HG03064 (cell line): ENCODE data around the gene RNF13.
"Not testable (repeated sequence)": the region's sequence is repeated elsewhere in the genome, so short reads cannot be mapped to it uniquely, and the experiment has no call there.

Source experiments
- ATAC-seq: cut with Tn5 transposase; IDR thresholded peaks from one replicate; pipeline ENCODE4 v1.9.1; 2021; ENCODE audit warnings: low read depth; ENCODE audit not compliant: unreplicated experiment

The RNF13 gene

GRCh38 chr3:149981979-149982378 lies 169.0 kb downstream of the RNF13 start:
- ATAC-seq = not testable (repeated sequence)

DNA sequence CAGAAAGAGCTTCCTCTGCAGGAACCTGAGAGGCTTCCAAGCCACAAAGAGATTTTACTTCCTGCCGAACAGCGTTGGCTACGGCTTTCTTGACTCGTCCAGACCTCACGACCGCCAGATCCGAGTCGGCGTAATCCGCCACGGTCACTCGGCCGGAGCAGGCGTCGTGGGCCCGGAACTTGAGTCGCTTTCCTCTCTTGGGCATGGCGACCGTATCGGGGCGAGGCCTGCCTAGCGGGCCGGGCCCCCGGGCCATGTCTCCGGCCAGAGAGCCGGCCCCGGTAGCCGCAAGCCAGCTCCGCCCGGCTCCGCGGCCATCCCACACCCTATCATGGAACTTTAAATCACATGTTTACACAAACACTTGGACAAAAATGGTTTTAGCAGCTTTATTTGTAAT lies 170.0 kb downstream of the RNF13 start:
- ATAC-seq = not testable (repeated sequence)

DNA sequence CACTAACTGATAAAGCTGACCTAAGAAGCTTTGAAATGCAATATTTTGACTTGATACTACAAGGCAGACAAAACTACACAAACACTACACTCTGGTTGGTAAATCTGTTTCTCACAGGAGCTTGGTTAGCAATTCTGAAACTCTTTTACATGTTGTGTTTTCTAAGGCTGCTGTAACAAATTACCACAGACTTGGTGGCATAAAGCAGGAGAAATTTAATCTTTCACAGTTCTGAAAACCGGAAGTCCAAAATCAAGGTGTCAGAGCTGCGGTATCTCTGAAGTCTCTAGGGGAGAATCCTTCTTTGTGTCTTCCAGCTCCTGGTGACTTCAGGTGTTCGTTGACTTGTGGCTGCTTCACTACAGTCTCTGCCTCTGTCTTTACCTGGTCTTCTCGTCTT lies 170.6 kb downstream of the RNF13 start:
- no peak for ATAC-seq

- no peak for ATAC-seq
These were observed 176.3 kb downstream of the RNF13 start for GRCh38 chr3:149989307-149989706.

DNA sequence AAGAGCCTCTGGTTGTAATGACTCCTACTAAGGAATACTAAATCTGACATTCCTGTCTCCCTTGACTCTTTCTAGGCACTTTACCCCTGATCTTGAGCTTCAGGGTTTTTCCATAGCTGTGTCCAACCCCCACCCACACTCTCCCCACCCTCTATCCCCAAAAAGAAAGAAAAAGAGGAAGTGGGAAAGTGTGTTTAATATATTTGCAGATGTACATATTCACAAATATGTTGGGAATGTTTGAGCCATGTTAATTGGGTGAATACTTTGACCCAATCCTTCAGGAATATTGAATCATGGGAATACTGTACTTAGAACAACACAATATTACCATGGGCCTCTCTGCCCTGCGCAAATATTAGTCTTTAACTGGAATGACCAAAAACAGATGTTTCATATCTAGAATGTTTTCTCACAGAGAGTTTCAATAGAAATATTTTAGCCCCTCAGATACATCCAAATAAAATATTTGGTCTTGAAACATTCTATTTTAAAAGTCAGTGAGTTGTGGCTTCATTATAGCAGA lies 177.5 kb downstream of the RNF13 start:
- ATAC-seq = no peak

- no peak for ATAC-seq
These were observed 179.5 kb downstream of the RNF13 start for GRCh38 chr3:149992416-149993058.

- ATAC-seq = no peak
These were observed 185.9 kb downstream of the RNF13 start for GRCh38 chr3:149998946-149999345.

GRCh38 chr3:149999421-149999820 lies 186.4 kb downstream of the RNF13 start:
- no peak for ATAC-seq

- ATAC-seq = no peak
These were observed 187.6 kb downstream of the RNF13 start for GRCh38 chr3:150000641-150001040.

DNA sequence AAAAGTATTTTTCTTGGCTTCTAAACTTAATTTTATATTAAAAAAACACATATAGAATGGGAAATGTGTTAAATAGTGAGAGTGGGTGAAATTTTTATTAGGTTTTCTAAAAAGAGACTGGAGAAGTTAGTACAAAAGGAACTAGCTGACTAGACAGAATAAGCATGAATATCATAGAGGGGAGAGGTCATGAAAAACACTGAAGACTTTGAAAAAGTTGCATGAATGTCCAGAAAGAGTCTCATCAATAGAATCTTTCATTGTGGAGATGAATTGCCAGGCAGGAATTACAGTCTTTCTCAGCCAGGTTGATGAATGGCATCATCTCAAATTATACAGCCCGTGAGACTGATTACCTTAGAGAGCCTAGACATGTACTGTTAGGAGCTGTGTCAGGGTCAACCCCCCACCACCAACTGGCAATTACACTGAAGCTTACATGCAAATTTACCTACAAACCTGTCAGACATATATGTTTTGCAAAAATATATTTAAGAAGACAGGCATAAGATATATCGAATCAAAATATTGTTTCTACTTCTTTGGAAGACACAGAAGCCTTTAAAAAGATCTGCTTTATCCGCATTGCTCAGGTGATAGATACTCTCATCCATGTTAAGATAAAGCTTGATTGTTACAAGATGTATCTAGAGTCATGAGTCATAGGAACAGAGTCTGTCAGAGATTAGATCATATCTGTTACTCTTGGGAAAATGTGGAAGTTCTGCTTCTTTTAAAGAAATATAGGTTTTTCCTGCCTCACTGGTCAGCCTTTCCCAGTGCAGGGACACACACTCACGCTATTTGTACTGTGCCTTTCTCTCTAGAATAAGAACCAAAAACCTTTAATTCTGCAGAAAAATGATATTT lies 192.5 kb downstream of the RNF13 start:
- ATAC-seq = no peak

- no peak for ATAC-seq
These were observed 193.8 kb downstream of the RNF13 start for GRCh38 chr3:150006794-150007193.
